HepG2 (cell line): ENCODE results near the gene RHOBTB3. TPM values are rescaled to one million over a fixed set of nuclear protein-coding genes. Genes with fewer than 3 reads are reported as not detected.

Experiments used
- BHLHE40 ChIP-seq: IDR thresholded peaks from 2 replicates; pipeline ENCODE4 v1.6.1; 2011; ENCODE audit warnings: low read length, improper control_type of control experiment
- CEBPG ChIP-seq: IDR thresholded peaks from 2 replicates; pipeline ENCODE4 v1.6.1; 2016
- DNMT3B ChIP-seq: conservative IDR thresholded peaks from 2 replicates; pipeline ENCODE4 v1.6.1; 2016; ENCODE audit warnings: missing biosample characterization, control low read depth
- FOXA1 ChIP-seq, 2 experiments: fragments of 450-650 bp in 1 of 2; sonication (generic) in 1 of 2; formaldehyde crosslinking in 1 of 2; IDR thresholded peaks; 2 replicates each; pipeline versions ENCODE4 v1.4.0 to v1.6.1; 2016 to 2020; ENCODE audit warnings: missing genetic modification reagents in 1 of 2
- HDAC2 ChIP-seq: sonication (generic); formaldehyde crosslinking; IDR thresholded peaks from 2 replicates; pipeline ENCODE4 v1.4.0; 2020; ENCODE audit warnings: missing genetic modification reagents
- HMG20A ChIP-seq: IDR thresholded peaks from 2 replicates; pipeline ENCODE4 v1.6.1; 2016; ENCODE audit warnings: borderline replicate concordance
- IRF9 ChIP-seq: sonication (generic); formaldehyde crosslinking; IDR thresholded peaks from 2 replicates; pipeline ENCODE4 v1.8.0; 2022; ENCODE audit warnings: missing genetic modification reagents, mild to moderate bottlenecking, borderline replicate concordance
- KDM2A ChIP-seq: sonication (generic); formaldehyde crosslinking; IDR thresholded peaks from 2 replicates; pipeline ENCODE4 v1.4.0; 2020; ENCODE audit warnings: low read depth, missing genetic modification reagents, borderline replicate concordance
- MYC ChIP-seq: sonication (generic); formaldehyde crosslinking; IDR thresholded peaks from 2 replicates; pipeline ENCODE4 v1.9.0; 2021; ENCODE audit warnings: missing genetic modification reagents, borderline replicate concordance
- NR2F1 ChIP-seq, 2 experiments: fragments of 450-650 bp in 1 of 2; formaldehyde crosslinking in 1 of 2; IDR thresholded peaks; 2 replicates each; pipeline versions ENCODE4 v1.5.0 to v1.6.1; 2016 to 2020; ENCODE audit warnings: mild to moderate bottlenecking in 1 of 2, missing compliant biosample characterization in 1 of 2, missing genetic modification reagents in 1 of 2, moderate library complexity in 1 of 2
- PRMT3 ChIP-seq: sonication (generic); formaldehyde crosslinking; IDR thresholded peaks from 2 replicates; pipeline ENCODE4 v1.8.1; 2022; ENCODE audit warnings: low read depth, mild to moderate bottlenecking, moderate library complexity, missing genetic modification reagents, borderline replicate concordance
- RXRB ChIP-seq: IDR thresholded peaks from 2 replicates; pipeline ENCODE4 v1.6.1; 2016; ENCODE audit warnings: borderline replicate concordance, missing genetic modification reagents, missing compliant biosample characterization
- STAT5B ChIP-seq: sonication (generic); formaldehyde crosslinking; IDR thresholded peaks from 2 replicates; pipeline ENCODE4 v1.4.0; 2020; ENCODE audit warnings: missing genetic modification reagents
- TFDP1 ChIP-seq: IDR thresholded peaks from 2 replicates; pipeline ENCODE4 v1.6.1; 2016; ENCODE audit warnings: missing compliant biosample characterization, missing genetic modification reagents, borderline replicate concordance
- TFE3 ChIP-seq: IDR thresholded peaks from 2 replicates; pipeline ENCODE4 v1.6.1; 2016
- ZFP91 ChIP-seq: sonication (generic); formaldehyde crosslinking; IDR thresholded peaks from 2 replicates; pipeline ENCODE4 v1.9.0; 2022; ENCODE audit warnings: missing genetic modification reagents, mild to moderate bottlenecking, borderline replicate concordance
- ZFYVE20 ChIP-seq: sonication (generic); formaldehyde crosslinking; IDR thresholded peaks from 2 replicates; pipeline ENCODE4 v1.8.0; 2023; ENCODE audit warnings: low read depth, mild to moderate bottlenecking, moderate library complexity, missing genetic modification reagents, borderline replicate concordance
- ZMYM3 ChIP-seq: sonication (generic); formaldehyde crosslinking; IDR thresholded peaks from 2 replicates; pipeline ENCODE4 v1.5.1; 2020; ENCODE audit warnings: mild to moderate bottlenecking, missing genetic modification reagents
- ZNF224 ChIP-seq: sonication (generic); formaldehyde crosslinking; IDR thresholded peaks from 2 replicates; pipeline ENCODE4 v1.5.0; 2020; ENCODE audit warnings: mild to moderate bottlenecking, missing genetic modification reagents
- ZNF362 ChIP-seq: sonication (generic); formaldehyde crosslinking; IDR thresholded peaks from 2 replicates; pipeline ENCODE4 v1.4.0; 2020; ENCODE audit warnings: missing genetic modification reagents, mild to moderate bottlenecking, borderline replicate concordance
- ZNF672 ChIP-seq: sonication (generic); formaldehyde crosslinking; IDR thresholded peaks from 2 replicates; pipeline ENCODE4 v1.8.1; 2022; ENCODE audit warnings: missing genetic modification reagents
- ZNF781 ChIP-seq: sonication (generic); formaldehyde crosslinking; IDR thresholded peaks from 2 replicates; pipeline ENCODE4 v1.5.1; 2020; ENCODE audit warnings: borderline replicate concordance, mild to moderate bottlenecking, missing genetic modification reagents; ENCODE audit errors: not compliant biosample characterization
- polyA plus RNA-seq, 8 experiments: library from polyadenylated mRNA; depleted of rRNA in 3 of 8; stranded (reverse) in 7 of 8; unstranded in 1 of 8; fragments of >200 nt; fragmentation: Illumina TruSeq in 4 of 8; extraction: Trizol in 4 of 8; gene quantifications; 2 replicates each; pipeline versions ENCODE4 v1.2.1 to v1.2.3, GENCODE V29; 2011 to 2016; ENCODE audit warnings: low read depth in 4 of 8, missing spikeins in 1 of 8, mixed read lengths in 1 of 8; ENCODE audit not compliant: insufficient read depth in 1 of 8
- total RNA-seq, 5 experiments: library from RNA; depleted of rRNA; stranded (reverse); fragments of >200 nt; fragmentation: Illumina TruSeq; extraction: Trizol; gene quantifications; 2 replicates each; pipeline ENCODE4 v1.2.3, GENCODE V29; 2016; ENCODE audit warnings: low read depth in 1 of 5

Gene RHOBTB3
- total and polyA plus RNA-seq, 2 of the 13 experiments (the other 11 are each of a cell fraction or from before 2014, with no cell fraction given): 31.6 to 35.4 TPM

GRCh38 chr5:95842854-95843544 is 111.9 kb downstream of the RHOBTB3 start (continued):
- TF ChIP-seq TFE3 (CRISPR knock-in tag) (peak; percentile 85), CEBPG (0 out of 2 replicates have a peak, but pooled peaks have one; percentile 11), ZNF781 (CRISPR knock-in tag) (peak; percentile 21), FOXA1 (IDR thresholded peaks at IDR 0.05) (no peak), FOXA1 (CRISPR knock-in tag; IDR thresholded peaks at IDR 0.05) (0 out of 2 replicates have a peak, but pooled peaks have one; percentile 20), STAT5B (CRISPR knock-in tag) (no peak), ZFYVE20 (CRISPR knock-in tag) (no peak), NR2F1 (CRISPR knock-in tag; IDR thresholded peaks at IDR 0.05) (peak in 1 of 2 experiments; percentile 59; a peak in 1 of 4 replicates), HDAC2 (CRISPR knock-in tag) (peak; percentile 38; the same call in 1 of the 2 replicates), BHLHE40 (peak; percentile 49; the same call in 1 of the 2 replicates), PRMT3 (CRISPR knock-in tag) (no peak), ZMYM3 (CRISPR knock-in tag) (0 out of 2 replicates have a peak, but pooled peaks have one; percentile 18), IRF9 (CRISPR knock-in tag) (peak; percentile 33; the same call in 1 of the 2 replicates), ZNF224 (CRISPR knock-in tag) (no peak), TFDP1 (CRISPR knock-in tag) (peak; percentile 33; the same call in 1 of the 2 replicates), DNMT3B (CRISPR knock-in tag) (peak; percentile 73; the same call in 1 of the 2 replicates), HMG20A (CRISPR knock-in tag) (peak; percentile 19; the same call in 1 of the 2 replicates), KDM2A (peak; percentile 40; the same call in 1 of the 2 replicates), ZNF672 (CRISPR knock-in tag) (no peak), ZFP91 (peak; percentile 64), RXRB (CRISPR knock-in tag) (0 out of 2 replicates have a peak, but pooled peaks have one; percentile 26), MYC (CRISPR knock-in tag) (peak; percentile 55; the same call in 1 of the 2 replicates), ZNF362 (CRISPR knock-in tag) (no peak)
